NT2/D1 (cell line): ENCODE data around the gene DDX1.

ENCODE experiments used
- YY1 ChIP-seq: IDR thresholded peaks from 2 replicates; pipeline ENCODE4 v1.6.1; 2011; ENCODE audit not compliant: insufficient read length, insufficient read depth
- ZNF274 ChIP-seq: IDR thresholded peaks from 2 replicates; pipeline ENCODE4 v1.6.1; 2011; ENCODE audit warnings: mild to moderate bottlenecking, low read depth, low read length

DNA sequence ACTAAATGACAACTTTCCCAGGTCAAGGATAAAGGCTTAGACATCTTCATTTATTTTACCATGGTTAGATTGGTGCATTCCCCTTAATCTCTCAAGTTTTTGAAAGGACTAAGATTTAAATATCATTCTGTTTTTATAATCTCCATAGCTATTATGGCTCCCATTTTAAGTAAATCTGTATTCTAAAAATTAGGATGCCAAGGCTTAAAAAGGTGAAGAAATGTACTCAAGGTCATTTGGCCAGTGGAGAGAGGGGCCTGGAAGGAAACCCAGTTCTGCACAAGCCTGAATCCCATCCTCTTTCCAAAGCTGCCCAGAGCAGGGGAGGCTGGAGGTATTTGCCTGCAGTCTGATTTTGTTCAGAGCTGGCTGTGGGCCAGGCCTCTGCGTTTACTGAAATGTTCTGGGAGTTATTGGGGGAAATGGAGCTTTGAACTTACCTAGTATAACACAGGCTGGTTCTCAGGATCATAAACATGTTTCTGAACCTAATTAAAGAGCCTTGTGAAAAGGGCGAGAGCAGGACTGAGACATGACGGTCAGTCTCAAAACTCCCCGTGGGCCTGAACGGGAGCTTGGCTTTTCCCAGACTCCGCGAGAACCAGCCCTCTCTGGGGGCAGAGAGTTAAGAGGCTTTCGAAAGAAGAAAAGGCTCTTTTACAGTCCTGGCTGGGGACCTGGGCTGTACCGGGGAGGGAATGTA, 85.6 kb downstream of the DDX1 start:
- TF ChIP-seq ZNF274, result no peak
- no peak for TF ChIP-seq YY1
